Chondrocyte (in vitro differentiated cells): ENCODE results near the gene P2RX3. TPM values are rescaled to one million over a fixed set of nuclear protein-coding genes. Genes with fewer than 3 reads are reported as not detected.
A peak's percentile ranks its signal among the peaks of the same experiment; 100 is the strongest.

Experiments used
- DNase-seq: peaks from one replicate; pipeline ENCODE4 v3.0.0; 2021; ENCODE audit warnings: mixed read lengths, low spot score
- H3K27ac Mint-ChIP-seq: one replicate; pipeline ENCODE4 v1.8.0; 2021; ENCODE audit warnings: mild to moderate bottlenecking, moderate library complexity, mixed read lengths; ENCODE audit not compliant: unreplicated experiment
- H3K27me3 Mint-ChIP-seq: 2 replicates; pipeline ENCODE4 v1.8.0; 2021; ENCODE audit warnings: low read depth, mixed read lengths
- H3K36me3 Mint-ChIP-seq: 2 replicates; pipeline ENCODE4 v1.8.0; 2021; ENCODE audit warnings: low read depth, mixed read lengths
- H3K4me1 Mint-ChIP-seq: 2 replicates; pipeline ENCODE4 v1.8.0; 2021; ENCODE audit warnings: low read depth, mild to moderate bottlenecking, mixed read lengths
- H3K4me3 Mint-ChIP-seq: one replicate; pipeline ENCODE4 v1.8.0; 2021; ENCODE audit warnings: mild to moderate bottlenecking, moderate library complexity, mixed read lengths; ENCODE audit not compliant: unreplicated experiment
- H3K9me3 Mint-ChIP-seq: 2 replicates; pipeline ENCODE4 v1.8.0; 2021; ENCODE audit warnings: low read depth, mixed read lengths
- CTCF ChIP-seq: fragments of 200-600 bp; sonication (generic); IDR thresholded peaks from 2 replicates; pipeline ENCODE4 v1.5.0; 2021; ENCODE audit warnings: antibody characterized with exemption, mild to moderate bottlenecking, moderate library complexity
- total RNA-seq: library from RNA; stranded (reverse); gene quantifications from 3 replicates; pipeline ENCODE4 v1.2.1, GENCODE V29; 2021

The P2RX3 gene
- total RNA-seq, 1 donor from 2014 or later: not detected

- H3K9me3 Mint-ChIP-seq: no peaks in the 10 kb centered on the region
- H3K27me3 Mint-ChIP-seq: peaks cover 13% of the 10 kb centered on the region
- no peak overlapping the region for H3K27ac Mint-ChIP-seq
- H3K36me3 Mint-ChIP-seq: no peaks in the 10 kb centered on the region
- no peak for DNase-seq
- H3K4me1 Mint-ChIP-seq: peaks cover 2% of the 10 kb centered on the region
- H3K4me3 Mint-ChIP-seq: no peak overlapping the region
- TF ChIP-seq CTCF: no peak
These were observed 6.7 kb downstream of the P2RX3 start for GRCh38 chr11:57344826-57345225.

DNA sequence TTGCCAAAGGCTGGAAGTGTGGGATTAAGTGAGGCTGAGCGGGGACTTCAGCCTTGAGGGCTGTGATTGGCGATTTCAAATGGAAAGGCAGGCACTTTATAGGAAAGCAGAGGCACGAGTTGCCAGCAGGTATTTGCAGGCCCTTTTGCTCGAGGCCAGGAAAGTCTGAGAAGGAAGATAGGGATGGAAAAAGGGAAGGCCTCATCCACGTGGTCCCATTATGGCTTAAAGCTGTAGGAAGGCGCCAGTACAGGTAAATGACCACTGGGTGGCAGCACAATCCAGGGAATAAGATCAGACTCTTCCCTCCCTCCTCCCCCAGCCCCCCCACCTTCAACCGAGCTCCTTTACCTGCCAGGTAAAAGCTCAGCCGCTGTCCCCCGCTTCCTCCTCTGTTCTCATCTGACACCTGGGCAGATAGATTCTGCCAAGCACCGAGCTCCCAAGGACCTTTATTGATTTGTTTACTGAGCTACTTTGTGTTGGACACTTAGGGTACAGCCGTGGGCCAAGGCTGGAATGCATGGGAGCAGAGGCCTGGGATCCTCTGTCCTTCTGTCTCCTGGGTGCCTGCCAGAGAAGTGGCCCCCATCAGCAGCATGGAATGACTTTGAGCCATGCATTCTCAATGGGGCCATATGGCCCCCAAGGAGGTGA, 7.5 kb downstream of the P2RX3 start:
- DNase-seq: no peak
- Mint-ChIP-seq H3K9me3 (no peaks in the 10 kb centered on the region), H3K4me1 (peaks cover 5% of the 10 kb centered on the region), H3K27ac (no peak overlapping the region), H3K36me3 (no peaks in the 10 kb centered on the region), H3K27me3 (peaks cover 5% of the 10 kb centered on the region), H3K4me3 (no peak overlapping the region)
- TF ChIP-seq CTCF: peak; percentile 93

DNA sequence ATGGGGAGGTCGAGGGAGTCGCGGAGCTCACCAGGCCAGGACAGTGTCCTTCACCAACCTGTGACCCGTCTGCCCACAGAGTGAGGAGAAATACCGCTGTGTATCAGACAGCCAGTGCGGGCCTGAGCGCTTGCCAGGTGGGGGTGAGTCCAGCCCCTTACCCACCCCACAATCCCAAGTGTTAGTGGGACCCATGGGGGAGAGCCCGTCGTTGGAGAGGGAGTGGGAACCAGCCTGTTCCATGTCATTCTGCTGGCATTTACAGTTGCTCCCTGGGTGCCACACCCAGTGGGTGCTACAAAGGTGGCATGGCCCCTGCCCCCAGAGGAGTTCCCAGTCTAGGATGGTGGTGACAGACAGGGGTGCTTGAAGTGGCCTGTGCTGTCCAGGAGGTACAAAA, 9.2 kb downstream of the P2RX3 start:
- Mint-ChIP-seq H3K36me3 (peaks cover 2% of the 10 kb centered on the region), H3K27ac (no peak overlapping the region), H3K27me3 (peaks cover 5% of the 10 kb centered on the region), H3K9me3 (peaks cover 5% of the 10 kb centered on the region), H3K4me3 (no peak overlapping the region), H3K4me1 (peaks cover 5% of the 10 kb centered on the region)
- no peak for TF ChIP-seq CTCF
- DNase-seq: no peak

- no peak for DNase-seq
- Mint-ChIP-seq H3K4me1 (peaks cover 5% of the 10 kb centered on the region), H3K27me3 (peaks cover 8% of the 10 kb centered on the region), H3K36me3 (peaks cover 2% of the 10 kb centered on the region), H3K27ac (no peak overlapping the region), H3K4me3 (no peak overlapping the region), H3K9me3 (peaks cover 5% of the 10 kb centered on the region)
- no peak for TF ChIP-seq CTCF
These were observed 9.9 kb downstream of the P2RX3 start for GRCh38 chr11:57348052-57348451.

DNA sequence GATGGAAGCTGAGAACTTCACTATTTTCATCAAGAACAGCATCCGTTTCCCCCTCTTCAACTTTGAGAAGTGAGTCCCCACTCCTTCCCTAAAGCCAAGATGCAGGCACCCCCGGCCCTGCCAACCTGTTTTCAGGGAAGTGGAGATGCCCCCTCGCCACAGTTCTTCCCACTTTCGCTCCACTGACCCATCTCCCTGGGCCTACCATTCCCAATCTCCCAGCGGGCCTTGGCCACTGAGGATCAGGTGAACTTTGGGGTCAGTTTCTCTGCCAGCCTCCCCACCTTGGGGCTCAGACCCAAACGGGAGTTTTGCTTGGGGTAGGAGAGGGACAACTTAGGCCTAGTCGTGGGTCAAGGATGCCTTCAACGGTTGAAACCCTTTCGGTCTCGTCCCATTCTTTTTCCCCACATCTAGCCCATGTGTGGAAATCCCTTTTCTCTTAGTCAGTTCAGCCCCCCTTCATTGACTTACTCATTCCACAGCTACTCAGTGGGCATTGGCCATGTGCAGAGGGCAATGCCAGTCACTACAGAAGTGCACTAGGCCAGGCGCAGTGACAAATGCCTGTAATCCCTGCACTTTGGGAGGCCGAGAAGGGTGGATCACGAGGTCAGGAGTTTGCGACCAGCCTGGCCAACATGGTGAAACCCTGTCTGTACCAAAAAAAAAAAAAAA, 10.6 kb downstream of the P2RX3 start:
- Mint-ChIP-seq H3K27ac (no peak overlapping the region), H3K27me3 (peaks cover 9% of the 10 kb centered on the region)

More for the DNA sequence above, 10.6 kb downstream of the P2RX3 start:
- Mint-ChIP-seq H3K36me3 (peaks cover 2% of the 10 kb centered on the region), H3K9me3 (peaks cover 5% of the 10 kb centered on the region), H3K4me3 (no peak overlapping the region), H3K4me1 (peaks cover 5% of the 10 kb centered on the region)
- DNase-seq: no peak
- TF ChIP-seq CTCF: no peak
